ENCODE results near the gene AJM1.
"Not testable (repeated sequence)": the region's sequence is repeated elsewhere in the genome, so short reads cannot be mapped to it uniquely, and the experiment has no call there.

- TF ChIP-seq POLR2AphosphoS5 (IDR thresholded peaks at IDR 0.05; ENCODE audit: borderline replicate concordance, low read depth, low read length); EZH2 (IDR thresholded peaks at IDR 0.05); FOXP2 (optimal IDR thresholded peaks at IDR 0.05; ENCODE audit: control extremely low read depth, extremely low read length, insufficient read depth): not testable (repeated sequence)
These were observed 1.0 kb downstream of the AJM1 start for GRCh38 chr9:136843159-136843800.

Measured in SK-N-MC (cell line).